ENCODE results near the gene HYAL3.
"Not testable (repeated sequence)": the region's sequence is repeated elsewhere in the genome, so short reads cannot be mapped to it uniquely, and the experiment has no call there.

Gene HYAL3

DNA sequence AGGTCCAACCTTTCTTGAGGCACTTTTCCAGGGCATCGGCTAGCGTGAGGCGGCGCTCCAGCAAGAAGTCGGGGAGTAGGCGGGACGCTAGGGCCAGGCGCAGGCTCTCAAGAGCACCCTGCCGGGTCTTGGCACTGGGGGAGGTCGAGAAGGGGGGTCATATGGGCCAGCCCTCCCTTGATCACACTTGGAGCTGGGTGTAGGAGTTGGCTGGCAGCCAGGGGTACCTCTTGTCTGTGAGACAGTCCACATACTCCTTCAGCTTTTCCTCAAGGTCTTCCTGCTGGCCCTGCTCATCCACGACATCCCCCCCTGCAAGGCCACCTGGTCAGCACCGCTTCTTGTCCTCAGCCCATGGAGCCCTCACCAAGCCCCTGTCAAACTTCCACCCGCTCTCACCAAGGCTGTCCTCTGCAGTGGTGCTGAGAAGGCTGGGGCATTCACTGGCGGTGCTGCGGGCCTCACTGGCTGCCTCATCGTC lies 9.0 kb downstream of the HYAL3 start:
- no peak for DNase-seq (ENCODE audit: low spot score)

DNA sequence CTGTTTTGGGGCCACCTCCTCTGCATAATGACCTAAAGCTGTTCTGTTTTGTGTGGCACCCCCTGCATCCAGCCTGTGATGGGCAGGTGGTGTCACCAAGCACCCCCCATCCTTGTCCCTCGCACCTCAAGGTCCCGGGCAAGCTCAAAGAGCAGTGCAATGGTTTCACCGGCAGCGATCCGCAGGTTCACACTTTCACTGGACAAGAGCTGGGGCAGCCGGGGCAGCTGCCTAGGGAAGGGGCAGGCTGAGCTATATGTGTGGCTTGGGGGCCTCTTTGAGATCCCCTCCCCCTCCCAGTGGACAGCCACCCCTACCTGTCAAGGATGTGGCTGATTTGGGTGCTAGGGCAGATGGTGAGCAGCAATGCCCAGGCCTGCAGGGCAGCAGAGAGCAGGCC lies 10.1 kb downstream of the HYAL3 start:
- no peak for DNase-seq (ENCODE audit: low spot score)

DNA sequence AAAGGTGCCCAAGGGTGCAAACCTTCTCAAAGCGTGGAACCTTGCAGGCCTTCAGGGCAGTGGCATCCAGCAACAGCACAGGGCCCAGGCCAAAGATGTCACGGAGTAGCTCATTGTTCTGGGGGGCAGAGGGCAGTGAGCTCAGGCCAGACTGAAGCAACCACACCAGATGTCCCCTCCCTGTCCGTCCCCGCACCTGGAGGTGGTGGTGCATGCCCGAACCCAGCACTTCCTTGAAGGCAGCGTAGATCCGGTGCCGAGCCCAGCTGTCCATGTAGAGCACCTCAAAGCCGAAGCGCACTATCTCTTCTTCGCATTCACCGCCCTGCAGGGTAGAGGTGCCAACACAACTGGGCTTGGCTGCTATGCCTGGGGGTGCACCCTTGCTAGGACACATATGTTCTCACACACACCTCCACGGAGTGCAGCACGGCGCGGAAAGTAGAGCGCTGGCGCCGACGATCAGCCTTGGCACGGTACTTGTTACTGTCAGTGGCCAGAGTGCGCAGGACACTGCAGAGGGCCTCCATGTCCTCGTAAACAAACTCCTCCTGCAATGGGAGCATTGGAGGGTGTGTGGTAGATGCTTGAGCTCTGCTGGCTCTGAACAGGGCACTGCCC lies 10.7 kb downstream of the HYAL3 start:
- DNase-seq (ENCODE audit: low spot score): no peak

DNA sequence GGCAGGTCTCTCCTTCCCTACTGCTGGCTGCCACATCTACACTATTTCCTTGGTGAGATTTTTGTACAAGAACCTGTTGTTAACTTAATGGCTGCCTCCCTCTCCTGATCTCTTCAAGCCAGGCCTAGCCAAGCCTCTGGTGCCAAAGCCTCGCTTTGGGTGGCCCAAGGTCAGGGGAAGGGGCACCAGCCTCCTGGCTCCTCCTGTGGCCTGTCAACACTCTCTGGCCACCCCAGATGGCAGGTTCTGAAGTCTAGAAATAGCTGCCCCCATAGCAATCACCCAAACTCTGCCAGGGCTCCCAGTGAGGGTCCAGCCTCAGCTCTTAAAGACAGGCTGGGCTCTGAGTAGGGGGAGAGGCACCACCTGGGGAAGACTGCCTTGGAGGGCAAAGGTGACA lies 11.9 kb downstream of the HYAL3 start:
- DNase-seq (ENCODE audit: low spot score): no peak

DNA sequence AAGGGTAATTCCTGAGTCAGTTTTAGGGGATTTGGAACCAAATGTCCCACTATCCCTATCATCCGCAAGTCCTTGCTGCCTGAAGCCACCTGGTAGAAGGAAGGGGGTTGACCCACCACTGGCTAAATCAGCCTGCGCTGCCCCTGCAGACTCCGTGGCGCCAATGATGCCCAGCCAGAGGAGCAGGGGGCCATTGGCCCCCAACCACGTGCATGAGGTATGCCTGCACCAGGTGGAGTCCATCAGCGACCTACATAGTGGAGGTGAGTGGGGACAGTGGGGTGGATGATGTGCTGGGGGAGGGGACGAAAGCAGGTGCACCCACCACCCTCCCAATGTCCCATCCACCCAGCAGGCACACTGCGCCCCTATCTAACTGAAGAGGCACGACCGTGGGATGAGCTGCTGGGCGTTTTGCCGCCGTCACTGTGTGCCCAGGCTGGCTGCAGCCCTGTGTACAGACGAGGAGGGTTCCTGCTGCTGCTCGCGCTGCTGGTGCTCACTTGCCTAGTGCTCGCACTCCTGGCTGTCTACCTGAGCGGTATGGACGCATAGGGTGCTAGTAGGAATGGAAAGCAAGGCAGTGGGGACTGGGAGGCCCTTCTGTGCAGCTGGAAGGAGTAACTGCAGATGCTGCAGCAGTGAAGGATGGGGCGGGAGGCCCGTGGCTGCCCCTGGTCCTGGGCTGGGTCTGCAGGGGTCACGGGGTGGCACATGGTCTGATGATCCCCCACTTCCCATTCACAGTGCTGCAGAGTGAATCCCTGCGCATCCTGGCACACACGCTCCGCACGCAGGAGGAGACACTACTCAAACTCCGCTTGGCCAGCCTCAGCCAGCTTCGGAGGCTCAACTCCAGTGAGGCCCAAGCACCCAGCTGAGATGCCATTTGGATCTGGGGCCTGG lies 12.6 kb downstream of the HYAL3 start:
- no peak for DNase-seq (ENCODE audit: low spot score)

DNA sequence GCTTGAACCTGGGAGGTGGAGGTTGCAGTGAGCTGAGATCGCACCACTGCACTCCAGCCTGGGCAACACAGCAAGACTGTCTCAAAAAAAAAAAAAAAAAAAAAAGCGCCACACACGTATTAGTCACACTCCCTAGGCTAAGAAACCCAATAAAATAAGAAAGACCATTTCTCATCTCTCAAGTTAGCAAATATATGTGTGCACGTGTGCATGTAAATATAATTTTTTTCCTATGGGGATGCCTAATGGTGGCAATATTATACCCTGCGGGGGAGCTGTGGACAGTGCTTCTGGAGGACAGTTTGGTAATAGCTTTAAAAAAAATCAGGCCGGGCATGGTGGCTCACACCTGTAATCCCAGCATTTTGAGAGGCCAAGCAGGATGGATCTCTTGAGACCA lies 15.1 kb downstream of the HYAL3 start:
- DNase-seq (ENCODE audit: low spot score): not testable (repeated sequence)

DNA sequence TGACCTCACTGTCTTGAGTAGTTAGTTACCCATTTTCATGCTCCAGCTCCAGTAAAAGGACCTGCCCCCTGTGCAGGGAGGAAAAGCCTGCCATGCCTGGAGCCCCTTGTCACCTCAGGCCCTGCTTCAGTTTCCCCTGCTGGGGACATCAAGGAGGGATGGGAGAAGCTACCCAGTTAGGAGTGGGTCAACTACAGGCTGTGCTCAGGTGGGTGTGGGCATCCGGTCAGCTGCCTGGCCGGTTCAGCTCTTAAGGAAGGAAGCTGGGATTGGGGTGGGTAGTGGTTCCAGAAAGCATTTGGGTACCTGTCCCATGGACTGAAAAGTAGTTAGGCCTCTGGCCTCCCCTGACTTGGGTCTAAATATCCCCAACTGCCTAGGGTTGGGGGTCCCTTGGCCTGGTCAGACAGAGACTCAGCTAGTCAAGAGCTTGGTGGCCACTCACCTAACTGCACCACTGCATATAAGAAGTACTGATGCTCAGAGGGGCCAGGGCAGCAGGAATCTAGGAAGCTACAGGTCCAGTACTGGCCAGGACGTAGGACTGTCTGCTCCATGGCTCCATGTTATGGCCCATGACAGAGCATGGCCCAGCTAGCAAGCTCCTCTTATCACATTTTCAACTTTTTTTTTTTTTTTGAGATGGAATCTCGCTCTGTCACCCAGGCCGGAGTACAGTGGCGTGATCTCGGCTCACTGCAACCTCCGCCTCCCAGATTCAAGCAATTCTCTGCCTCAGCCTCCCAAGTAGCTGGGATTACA lies 19.8 kb downstream of the HYAL3 start:
- DNase-seq (ENCODE audit: low spot score): no peak

DNA sequence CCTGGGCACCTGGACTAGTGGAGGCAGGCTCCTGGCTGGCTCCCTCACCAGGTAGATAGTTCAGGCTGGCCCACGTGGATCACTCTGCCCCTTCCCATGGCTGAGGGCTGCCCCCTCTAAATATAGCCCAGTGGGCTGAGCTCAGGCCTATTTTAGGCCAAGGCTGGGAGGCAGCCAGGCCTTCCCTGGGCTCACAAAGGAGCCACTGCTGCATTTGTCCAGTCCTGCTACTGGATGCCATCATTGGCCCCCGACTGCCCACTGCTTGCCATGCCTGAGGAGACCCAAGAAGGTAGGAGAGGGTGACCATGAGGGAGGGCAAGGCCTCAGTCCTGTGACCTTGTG lies 20.4 kb downstream of the HYAL3 start, which contains the start of gene LSMEM2:
LSMEM2 (plus strand) TSS at position 208 of the 345 bp plus-strand sequence; CDS start at position 235, 27 bp downstream.
- DNase-seq (ENCODE audit: low spot score): no peak

DNA sequence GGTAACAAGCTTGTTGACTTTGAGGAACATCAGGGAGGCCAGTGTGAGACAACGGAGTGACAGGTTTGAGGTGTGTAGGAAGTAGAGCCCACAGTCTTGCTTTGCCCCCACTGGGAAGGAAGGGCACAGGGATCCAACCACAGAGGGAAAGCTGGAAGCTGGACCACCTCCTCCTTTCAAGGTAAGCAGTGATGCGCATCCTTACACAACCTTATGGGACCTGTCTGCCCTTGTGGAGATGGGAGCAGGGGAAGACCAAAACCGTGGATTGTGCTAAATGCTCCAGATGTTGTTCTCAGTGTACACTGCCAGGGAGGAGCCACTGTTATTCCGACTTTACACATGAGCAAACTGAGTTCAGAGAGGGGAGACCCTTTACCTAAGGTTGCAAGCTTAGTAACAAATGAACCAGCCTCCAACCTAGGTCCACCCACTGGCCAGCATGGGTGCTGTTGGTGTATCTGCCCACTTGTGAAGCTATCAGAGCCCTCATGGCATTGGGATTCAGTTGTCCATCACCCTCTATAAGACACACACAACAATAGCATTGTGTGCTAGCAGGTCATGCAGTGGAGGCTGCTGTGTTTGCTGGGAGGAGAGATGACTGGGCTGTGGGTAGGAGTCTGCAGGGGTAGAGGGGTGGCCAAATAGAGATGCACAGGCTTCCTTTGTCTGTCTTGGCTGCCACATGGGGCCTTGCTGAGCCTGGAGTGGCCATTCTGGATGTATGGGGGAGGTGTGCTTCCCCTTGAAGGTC lies 20.9 kb downstream of the HYAL3 start:
- no peak for DNase-seq (ENCODE audit: low spot score)

DNA sequence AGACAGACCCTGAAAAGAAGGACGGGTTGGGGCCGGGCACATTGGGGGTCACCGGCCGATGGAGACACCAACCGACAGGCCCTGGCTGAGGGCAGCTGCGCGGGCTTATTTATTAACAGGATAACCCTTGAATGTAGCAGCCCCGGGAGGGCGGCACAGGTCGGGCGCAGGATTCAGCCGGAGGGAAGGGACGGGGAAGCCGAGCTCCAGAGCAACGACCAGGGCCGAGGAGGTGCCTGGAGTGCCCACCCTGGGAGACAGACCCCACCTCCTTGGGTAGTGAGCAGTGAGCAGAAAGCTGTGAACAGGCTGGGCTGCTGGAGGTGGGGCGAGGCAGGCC lies 22.5 kb downstream of the HYAL3 start:
- no peak for DNase-seq (ENCODE audit: low spot score)

DNA sequence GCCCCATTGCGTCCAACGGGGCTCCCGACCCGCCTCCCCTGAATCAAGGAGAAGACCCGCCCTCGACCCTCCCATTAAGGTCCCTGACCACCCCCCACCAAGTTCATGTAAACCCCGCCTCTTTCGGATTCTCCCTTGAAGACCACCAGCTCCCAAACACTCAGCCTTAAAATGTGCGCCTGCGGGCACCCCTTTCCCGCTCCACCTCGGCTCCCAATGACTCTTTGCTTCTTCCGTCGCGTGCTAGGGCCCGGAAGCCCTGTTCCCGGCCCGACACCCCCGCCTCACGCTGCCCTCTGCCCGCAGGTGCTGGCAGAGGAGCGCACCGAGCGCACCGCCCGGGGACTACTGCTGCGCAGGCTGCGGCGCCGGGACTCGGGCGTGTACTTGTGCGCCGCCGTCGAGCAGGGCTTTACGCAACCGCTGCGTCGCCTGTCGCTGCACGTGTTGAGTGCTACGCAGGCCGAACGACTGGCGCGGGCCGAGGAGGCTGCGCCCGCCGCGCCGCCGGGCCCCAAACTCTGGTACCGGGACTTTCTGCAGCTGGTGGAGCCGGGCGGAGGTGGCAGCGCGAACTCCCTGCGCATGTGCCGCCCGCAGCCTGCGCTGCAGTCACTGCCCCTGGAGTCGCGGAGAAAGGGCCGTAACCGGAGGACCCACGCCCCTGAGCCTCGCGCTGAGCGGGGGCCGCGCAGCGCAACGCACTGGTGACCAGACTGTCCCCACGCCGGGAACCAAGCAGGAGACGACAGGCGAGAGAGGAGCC lies 23.0 kb downstream of the HYAL3 start:
- peak; percentile 15 for DNase-seq (ENCODE audit: low spot score)

DNA sequence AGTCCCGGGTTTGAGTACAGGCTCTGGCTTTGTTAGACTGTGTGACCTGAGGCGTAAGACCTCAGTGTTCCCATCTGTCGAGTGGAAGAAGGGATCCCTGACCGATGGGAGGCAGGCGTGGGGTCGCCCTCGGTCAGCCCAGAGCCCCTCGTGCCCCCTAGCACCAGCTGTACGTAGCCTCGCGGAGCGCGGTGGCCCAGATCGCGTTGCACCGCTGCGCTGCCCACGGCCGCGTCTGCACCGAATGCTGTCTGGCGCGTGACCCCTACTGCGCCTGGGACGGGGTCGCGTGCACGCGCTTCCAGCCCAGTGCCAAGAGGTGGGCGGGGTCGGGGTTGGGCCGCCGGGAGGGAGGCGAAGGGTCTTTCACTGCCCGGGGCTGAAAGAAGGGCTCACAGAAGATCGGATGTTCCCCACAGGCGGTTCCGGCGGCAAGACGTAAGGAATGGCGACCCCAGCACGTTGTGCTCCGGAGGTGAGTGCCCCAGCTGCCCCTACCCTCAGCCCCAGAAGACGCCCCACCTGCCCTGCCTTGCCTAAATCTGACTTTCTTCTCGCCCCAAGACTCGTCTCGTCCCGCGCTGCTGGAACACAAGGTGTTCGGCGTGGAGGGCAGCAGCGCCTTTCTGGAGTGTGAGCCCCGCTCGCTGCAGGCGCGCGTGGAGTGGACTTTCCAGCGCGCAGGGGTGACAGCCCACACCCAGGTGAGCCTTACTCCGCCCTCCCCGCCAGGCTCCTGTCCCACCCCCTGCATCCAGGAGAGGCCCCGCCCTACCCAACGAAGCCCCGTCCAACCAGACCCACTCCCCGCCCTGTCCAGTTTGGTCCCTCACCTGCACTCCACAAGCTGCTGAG lies 23.8 kb downstream of the HYAL3 start:
- no peak for DNase-seq (ENCODE audit: low spot score)

DNA sequence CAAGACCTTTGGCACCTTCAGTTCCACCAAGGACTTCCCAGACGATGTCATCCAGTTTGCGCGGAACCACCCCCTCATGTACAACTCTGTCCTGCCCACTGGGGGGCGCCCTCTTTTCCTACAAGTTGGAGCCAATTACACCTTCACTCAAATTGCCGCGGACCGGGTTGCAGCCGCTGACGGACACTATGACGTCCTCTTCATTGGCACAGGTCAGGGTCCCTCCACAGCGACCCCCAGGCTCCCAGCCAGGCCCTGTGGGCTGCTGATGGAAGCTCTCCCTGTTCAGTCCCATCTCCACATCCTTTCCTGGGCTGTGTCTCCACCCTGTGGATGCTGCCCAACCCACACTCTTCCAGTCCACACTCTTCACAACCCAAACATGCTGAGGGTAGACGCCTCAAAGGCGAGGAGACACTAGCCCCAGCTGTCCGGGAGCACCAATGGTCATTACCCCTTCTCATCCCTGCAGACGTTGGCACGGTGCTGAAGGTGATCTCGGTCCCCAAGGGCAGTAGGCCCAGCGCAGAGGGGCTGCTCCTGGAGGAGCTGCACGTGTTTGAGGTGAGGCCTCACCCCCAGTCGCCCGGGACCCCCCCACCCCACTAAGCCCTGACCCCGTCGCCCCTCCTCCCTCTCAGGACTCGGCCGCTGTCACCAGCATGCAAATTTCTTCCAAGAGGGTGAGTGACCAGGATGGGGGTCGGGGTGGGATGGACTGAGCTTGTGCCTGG lies 24.7 kb downstream of the HYAL3 start:
- DNase-seq (ENCODE audit: low spot score): peak; percentile 78

DNA sequence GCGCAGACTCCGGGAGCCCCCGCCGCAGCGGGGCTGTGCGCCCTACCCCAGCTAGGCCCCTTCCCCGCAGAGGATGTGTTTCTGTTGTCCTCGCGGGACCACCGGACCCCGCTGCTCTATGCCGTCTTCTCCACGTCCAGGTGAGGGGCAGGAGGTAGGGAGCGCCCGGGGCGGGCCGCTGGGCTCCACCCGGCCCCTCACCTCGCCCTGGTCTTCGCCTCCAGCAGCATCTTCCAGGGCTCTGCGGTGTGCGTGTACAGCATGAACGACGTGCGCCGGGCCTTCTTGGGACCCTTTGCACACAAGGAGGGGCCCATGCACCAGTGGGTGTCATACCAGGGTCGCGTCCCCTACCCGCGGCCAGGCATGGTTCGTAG lies 25.5 kb downstream of the HYAL3 start:
- no peak for DNase-seq (ENCODE audit: low spot score)

DNA sequence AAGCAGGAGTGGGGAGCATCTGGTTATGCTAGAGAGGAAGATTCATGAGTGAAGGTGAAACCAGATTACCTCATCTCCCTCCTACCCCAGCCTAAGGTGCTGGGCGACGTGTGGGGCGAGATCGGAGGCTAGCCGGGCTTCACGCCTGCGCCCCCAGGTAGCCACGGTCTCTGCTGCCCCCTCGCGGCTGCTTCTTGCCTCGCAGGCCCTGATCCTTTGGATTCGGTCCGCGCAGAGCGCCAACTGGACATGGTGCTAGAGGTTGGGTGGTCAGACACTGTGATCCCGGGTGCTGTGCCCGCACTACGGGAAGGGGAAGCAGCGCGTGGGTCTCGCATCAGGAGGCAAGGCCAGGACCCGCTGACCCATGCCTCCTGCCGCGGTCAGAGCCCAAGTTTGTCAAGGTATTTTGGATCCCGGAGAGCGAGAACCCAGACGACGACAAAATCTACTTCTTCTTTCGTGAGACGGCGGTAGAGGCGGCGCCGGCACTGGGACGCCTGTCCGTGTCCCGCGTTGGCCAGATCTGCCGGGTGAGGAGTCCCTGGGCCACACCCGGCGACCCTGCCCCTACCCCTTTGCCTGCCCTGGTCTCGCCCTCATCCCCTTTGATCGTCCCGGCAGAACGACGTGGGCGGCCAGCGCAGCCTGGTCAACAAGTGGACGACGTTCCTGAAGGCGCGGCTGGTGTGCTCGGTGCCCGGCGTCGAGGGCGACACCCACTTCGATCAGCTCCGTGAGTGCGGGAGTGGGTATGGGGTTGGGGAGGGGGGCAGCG lies 26.1 kb downstream of the HYAL3 start:
- peak; percentile 93 for DNase-seq (ENCODE audit: low spot score)

DNA sequence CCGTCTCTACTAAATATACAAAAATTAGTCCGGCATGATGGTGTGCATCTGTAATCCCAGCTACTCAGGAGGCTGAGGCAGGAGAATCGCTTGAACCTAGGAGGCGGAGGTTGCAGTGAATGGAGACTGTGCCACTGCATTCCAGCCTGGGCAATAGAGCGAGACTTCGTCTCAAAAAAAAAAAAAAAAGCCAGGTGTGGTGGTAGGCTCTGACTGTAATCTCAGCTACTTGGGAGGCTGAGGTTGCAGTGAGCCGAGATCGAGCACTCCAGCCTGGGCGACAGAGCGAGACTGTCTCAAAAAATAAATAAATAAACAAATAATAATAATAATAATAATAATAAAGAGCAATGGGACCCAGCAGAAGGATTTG lies 26.7 kb downstream of the HYAL3 start:
- DNase-seq (ENCODE audit: low spot score): not testable (repeated sequence)

DNA sequence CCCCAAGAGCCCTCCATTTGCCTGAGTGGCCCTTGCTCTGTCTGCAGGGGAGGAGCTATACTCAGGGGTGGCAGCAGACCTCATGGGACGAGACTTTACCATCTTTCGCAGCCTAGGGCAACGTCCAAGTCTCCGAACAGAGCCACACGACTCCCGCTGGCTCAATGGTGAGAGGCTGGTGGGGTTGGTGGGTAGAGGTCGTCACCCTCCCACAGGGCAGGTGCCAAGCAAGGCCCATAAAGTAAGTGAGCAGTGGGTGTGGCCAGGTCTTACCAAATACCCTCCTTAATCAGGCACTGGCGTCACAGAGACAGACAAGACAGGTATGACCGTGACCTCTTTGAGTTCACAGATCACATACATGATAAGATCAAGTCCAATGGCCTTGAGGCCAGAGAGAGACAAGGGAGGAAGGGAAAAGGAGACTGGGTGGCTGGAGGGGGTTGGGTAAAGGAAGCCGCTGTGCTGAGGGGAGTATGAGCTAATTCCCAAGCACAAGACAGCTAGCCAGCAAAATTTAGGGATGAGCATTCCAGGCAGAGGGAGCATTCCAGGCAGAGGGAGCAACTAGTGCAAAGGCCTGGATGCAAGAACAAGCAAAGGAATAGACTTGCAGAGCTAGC lies 27.8 kb downstream of the HYAL3 start:
- DNase-seq (ENCODE audit: low spot score): no peak

DNA sequence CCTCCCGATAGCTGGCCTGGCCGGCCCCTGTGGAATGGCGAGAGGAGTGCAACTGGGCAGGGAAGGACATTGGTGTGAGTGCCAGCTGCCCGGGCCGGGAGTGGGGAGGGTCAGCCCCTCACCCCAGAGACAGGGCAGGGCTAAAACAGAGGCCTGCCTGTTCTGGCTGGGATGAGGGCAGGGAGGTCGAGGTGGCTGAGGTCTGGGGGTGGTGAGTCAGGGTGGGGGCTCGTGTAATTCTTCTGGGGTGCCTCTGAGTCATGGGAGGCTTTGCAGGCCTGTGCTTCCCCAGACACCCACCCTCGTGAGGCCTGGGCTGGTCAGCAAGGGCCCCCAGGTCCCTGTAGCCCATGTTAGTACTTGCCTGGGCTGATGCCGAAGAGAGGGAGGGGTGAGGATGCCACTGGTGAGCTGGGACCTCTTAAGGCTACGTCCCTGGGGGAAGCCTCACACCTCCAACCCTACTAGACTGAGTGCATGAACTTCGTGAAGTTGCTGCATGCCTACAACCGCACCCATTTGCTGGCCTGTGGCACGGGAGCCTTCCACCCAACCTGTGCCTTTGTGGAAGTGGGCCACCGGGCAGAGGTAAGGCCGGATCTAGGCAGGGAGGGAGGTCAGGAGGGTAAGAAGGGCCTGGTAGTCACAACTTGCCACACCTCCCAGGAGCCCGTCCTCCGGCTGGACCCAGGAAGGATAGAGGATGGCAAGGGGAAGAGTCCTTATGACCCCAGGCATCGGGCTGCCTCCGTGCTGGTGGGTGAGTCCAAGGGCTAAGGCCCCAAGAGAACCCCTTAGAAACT lies 28.6 kb downstream of the HYAL3 start:
- DNase-seq (ENCODE audit: low spot score): no peak

All from activated CD4-positive, alpha-beta T cell treated with anti-CD3 and anti-CD28 coated beads, Interleukin-2, Interleukin-4, amounts not matched to agents 100 ng/mL and 50 ng/mL, durations not matched to agents 16 hours and 8 hours (primary cell).